ENCODE results near the gene BEST4.
A peak's percentile ranks its signal among the peaks of the same experiment; 100 is the strongest.

The BEST4 gene

DNA sequence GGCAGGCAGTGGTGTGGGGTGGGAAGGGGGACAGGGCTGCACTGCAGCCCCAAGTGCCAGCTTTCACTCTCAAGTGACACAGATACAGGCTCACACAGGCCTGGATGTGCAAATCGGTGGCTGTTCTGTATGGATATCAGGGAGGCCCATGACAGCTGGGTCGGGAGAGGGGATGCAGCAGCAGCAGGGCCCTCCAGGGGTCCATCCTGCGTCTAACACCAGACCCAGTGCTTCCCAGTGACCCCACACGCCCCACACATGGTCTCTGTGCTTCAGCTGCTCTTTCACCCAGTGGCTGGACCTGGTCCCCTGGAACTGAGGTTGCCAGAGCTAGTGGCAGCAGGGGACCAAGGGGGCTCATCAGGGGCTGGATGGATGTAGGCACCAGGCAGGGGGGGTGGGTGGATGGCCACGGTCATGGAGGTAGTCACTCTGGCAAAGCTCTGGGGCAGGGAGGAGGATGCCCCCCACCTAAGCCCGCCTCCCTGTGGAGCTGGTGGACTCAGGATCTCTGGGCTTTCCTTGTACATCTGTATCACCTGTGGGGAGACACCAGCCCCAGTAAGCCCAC lies 34.2 kb upstream of the BEST4 start:
- Histone ChIP-seq H3K9me3 (ENCODE audit: control insufficient read depth, low read length) (no peaks in the 10 kb centered on the region), H3K79me2 (no peaks in the 10 kb centered on the region), H3K27ac (no peak overlapping the region), H3K9ac (no peak overlapping the region), H2AFZ (no peak overlapping the region), H3K4me2 (ENCODE audit: low read length) (no peak overlapping the region), H3K27me3 (ENCODE audit: control insufficient read depth, insufficient read depth, low read length) (no peaks in the 10 kb centered on the region), H3K36me3 (ENCODE audit: control insufficient read depth, insufficient read depth, low read length) (no peaks in the 10 kb centered on the region), H3K4me3 (ENCODE audit: low read depth, low read length) (no peak overlapping the region), H3K4me1 (no peaks in the 10 kb centered on the region)
- TF ChIP-seq, protein P1, sequence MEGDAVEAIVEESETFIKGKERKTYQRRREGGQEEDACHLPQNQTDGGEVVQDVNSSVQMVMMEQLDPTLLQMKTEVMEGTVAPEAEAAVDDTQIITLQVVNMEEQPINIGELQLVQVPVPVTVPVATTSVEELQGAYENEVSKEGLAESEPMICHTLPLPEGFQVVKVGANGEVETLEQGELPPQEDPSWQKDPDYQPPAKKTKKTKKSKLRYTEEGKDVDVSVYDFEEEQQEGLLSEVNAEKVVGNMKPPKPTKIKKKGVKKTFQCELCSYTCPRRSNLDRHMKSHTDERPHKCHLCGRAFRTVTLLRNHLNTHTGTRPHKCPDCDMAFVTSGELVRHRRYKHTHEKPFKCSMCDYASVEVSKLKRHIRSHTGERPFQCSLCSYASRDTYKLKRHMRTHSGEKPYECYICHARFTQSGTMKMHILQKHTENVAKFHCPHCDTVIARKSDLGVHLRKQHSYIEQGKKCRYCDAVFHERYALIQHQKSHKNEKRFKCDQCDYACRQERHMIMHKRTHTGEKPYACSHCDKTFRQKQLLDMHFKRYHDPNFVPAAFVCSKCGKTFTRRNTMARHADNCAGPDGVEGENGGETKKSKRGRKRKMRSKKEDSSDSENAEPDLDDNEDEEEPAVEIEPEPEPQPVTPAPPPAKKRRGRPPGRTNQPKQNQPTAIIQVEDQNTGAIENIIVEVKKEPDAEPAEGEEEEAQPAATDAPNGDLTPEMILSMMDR (IDR thresholded peaks at IDR 0.05) = no peak

DNA sequence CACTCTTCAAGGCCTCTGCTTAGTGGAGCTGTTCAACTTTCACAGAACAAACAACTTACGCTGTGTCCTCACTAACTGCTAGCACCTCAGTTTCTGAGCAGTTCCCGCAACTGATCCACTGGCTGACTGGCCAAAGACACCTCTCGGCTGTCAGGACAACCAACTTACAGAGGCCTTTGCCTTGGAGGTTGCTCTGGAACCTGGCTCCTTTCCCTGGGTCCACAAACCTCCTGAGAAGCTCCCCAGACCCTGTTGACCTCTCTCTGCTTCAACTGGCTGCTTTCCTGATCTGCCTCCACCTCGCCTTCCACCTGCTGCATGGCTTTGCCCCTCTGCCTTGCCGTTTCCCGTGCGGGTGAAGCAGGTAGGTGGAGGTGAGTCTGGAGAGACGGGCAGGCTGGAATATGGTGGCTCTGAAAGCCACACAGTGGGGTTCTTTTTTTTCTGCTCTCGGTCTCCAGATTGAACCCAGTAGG lies 33.3 kb upstream of the BEST4 start:
- no peak overlapping the region for H3K27ac ChIP-seq

DNA sequence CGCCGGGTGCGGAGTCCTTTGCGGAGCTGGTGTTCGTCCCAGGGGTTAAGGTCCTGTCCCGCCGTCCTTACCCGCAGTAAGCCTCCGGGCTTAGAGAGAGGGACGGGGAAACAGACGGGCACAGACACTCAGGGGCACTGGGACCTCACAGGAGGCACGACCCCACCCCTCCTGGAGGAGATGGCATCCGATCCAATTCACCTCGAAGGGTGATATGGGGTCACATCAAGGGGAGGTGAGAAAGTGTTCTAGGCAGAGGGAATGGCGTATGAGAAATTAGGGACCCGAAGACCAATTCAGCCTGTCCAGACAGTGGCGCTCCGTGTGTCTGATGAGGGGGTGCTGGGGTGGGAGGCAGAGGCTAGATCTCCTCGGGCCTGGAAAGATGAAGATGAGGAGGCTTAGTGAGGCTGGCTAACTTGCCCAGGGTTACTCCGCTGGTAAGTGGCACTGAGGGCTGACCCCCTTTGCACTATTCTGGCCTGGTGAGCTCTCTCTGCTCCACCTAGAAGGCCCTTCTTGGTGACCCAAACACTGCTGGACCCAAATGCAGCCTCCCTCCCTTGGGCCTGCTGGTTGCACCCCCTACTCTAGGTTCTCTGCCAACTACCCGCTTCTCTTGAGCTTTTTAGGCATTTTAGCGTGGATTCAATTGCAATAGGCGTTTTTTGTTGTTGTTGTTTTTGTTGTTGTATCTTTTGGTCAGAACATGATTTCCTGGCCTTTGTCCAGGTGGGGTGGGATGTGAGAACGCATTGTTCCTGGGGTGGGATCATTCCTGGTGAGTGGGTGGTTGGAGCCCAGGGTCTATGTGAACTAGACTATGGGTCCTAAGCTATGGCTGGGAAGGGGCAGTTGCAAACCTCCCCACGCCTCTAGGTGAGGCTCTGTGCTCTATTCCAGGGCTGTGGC lies 32.6 kb upstream of the BEST4 start:
- Histone ChIP-seq H3K9ac (no peak overlapping the region), H3K27ac (peak overlapping the region; percentile 74), H3K9me3 (ENCODE audit: control insufficient read depth, low read length) (no peaks in the 10 kb centered on the region), H2AFZ (peak overlapping the region; percentile 56), H3K36me3 (ENCODE audit: control insufficient read depth, insufficient read depth, low read length) (no peaks in the 10 kb centered on the region), H3K4me3 (ENCODE audit: low read depth, low read length) (peak overlapping the region; percentile 35), H3K79me2 (no peaks in the 10 kb centered on the region), H3K4me1 (no peaks in the 10 kb centered on the region), H3K4me2 (ENCODE audit: low read length) (peak overlapping the region; percentile 30), H3K27me3 (ENCODE audit: control insufficient read depth, insufficient read depth, low read length) (no peaks in the 10 kb centered on the region)
- TF ChIP-seq, protein P1 (IDR thresholded peaks at IDR 0.05) = no peak

More for the DNA sequence above, 33.3 kb upstream of the BEST4 start:
- Histone ChIP-seq H3K27me3 (ENCODE audit: control insufficient read depth, insufficient read depth, low read length) (no peaks in the 10 kb centered on the region), H3K4me2 (ENCODE audit: low read length) (no peak overlapping the region), H3K4me3 (ENCODE audit: low read depth, low read length) (no peak overlapping the region), H3K79me2 (no peaks in the 10 kb centered on the region), H3K36me3 (ENCODE audit: control insufficient read depth, insufficient read depth, low read length) (no peaks in the 10 kb centered on the region), H2AFZ (no peak overlapping the region), H3K9me3 (ENCODE audit: control insufficient read depth, low read length) (no peaks in the 10 kb centered on the region), H3K9ac (no peak overlapping the region), H3K4me1 (no peaks in the 10 kb centered on the region)
- TF ChIP-seq, protein P1 (IDR thresholded peaks at IDR 0.05) = no peak

DNA sequence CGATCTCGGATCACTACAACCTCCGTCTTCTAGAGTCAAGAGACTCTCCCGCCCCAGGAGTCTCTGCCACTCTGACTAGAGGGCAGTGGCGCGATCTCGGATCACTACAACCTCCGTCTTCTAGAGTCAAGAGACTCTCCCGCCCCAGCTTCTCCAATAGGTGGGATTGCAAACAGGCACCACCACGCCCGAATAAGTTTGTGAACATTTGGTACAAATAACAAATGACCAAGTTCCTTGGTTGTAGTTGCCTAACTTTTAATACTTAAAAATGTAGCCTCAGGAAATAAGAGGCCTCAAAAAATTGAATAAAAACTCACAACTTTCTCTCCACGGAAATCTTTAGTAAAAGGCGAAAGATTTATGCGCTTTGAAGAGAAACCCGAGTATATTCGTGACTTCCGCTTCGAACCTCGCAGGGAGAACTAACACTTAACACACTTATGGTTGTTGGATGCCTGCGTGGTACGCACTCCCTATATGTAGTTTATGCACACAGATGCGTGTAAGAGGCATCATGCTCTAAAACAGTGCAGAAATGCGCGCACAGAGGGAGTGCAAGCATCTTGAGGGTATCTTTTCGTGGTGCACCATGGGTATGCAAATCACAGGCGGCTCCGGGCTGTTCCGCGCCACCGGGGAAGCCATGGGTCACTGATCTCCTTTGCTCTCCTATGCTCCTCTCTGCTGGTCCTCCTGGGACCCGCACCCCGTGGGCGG lies 31.8 kb upstream of the BEST4 start:
- H3K79me2 ChIP-seq = no peaks in the 10 kb centered on the region
- no peaks in the 10 kb centered on the region for H3K4me1 ChIP-seq
- peak overlapping the region; percentile 48 for H3K4me3 ChIP-seq (ENCODE audit: low read depth, low read length)
- TF ChIP-seq, protein P1 (IDR thresholded peaks at IDR 0.05) = no peak
- H3K27ac ChIP-seq = peak overlapping the region; percentile 74
- H2AFZ ChIP-seq = peak overlapping the region; percentile 56
- no peak overlapping the region for H3K9ac ChIP-seq
- no peaks in the 10 kb centered on the region for H3K36me3 ChIP-seq (ENCODE audit: control insufficient read depth, insufficient read depth, low read length)
- H3K4me2 ChIP-seq (ENCODE audit: low read length) = peak overlapping the region; percentile 30
- no peaks in the 10 kb centered on the region for H3K27me3 ChIP-seq (ENCODE audit: control insufficient read depth, insufficient read depth, low read length)
- H3K9me3 ChIP-seq (ENCODE audit: control insufficient read depth, low read length) = no peaks in the 10 kb centered on the region
